ENCODE data around the gene MPND.

Gene MPND

GRCh38 chr19:4362101-4362828 is 18.9 kb downstream of the MPND start:
- Mint-ChIP-seq H3K27ac (no peak overlapping the region), H3K4me3 (no peak overlapping the region), H3K27me3 (no peaks in the 10 kb centered on the region), H3K4me1 (ENCODE audit: low read depth) (peaks cover 26% of the 10 kb centered on the region), H3K36me3 (ENCODE audit: low read depth) (peaks cover 100% of the 10 kb centered on the region), H3K9me3 (no peaks in the 10 kb centered on the region)
- intact Hi-C loops (cut with micrococcal nuclease): no loop called here

DNA sequence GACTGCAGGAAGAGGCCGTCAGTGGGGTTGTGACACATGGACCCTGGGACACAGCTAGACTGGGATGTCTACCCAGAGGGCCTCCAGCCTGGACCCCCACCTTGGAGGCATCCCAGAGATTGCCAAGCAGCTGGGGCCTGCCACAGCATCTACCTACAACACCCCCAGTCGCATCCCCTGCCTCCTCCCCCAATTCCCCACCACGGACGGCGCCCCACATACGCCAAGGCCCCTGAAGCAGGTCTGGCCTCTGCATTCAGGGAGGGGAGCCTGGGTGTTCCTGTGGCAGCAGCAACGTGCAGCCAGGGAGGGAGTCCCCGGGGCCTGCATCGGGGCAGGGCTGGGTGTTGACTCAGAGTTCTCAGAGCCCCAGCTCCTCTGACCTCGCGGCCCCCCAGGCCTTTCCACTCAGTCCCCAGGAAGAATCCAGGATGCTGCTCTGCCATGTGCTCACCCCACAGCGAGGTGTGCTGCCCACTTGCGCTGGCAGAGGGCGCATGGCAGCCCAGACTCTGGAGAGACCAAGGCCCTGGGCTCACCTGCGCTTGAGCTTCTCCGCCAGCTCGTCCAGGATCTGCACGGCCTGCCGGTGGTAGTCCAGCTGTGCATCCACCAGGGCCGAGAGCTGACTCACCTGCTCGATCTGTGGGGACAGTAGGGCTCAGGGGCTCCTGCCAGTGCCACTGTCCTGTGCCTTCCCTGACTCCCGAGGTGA is 19.6 kb downstream of the MPND start:
- Mint-ChIP-seq H3K27me3 (no peaks in the 10 kb centered on the region), H3K9me3 (no peaks in the 10 kb centered on the region), H3K4me1 (ENCODE audit: low read depth) (peaks cover 34% of the 10 kb centered on the region), H3K36me3 (ENCODE audit: low read depth) (peaks cover 100% of the 10 kb centered on the region), H3K4me3 (no peak overlapping the region), H3K27ac (no peak overlapping the region)
- intact Hi-C loops (cut with micrococcal nuclease): no loop called here

DNA sequence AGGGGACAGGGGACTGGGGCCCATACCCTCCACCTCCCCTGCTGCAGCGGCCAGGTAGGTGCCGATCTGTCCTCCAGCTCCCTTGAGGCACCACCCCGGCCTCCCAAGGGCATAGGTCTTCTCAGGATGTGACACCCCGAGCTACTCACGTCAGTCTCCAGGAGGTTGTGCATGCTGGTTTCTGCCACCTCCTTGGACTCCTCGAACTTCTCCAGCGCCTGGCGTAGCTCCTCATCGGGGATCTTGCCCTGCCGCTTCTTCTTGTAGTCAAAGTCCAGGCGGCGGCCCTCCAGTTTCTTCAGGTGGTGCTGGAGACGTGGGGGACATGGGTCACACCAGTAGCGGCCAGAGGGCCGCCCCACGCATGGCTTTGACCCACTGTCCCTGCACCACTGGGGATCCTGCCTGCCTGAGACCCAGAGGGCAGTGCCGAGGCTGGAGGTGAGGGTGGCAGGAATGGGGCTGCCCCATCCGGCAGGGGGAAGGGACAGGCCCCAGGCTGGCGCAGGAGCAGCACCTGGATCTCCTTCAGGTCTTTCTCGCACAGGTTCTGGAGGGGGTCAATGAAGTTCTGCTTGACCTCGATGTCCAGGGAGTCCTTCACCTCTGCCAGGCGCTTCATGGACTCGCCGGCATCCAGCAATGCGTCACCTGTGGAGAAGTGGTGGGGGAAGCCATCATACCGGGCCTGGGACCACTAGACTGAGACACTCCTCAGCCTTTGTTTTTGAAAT is 20.4 kb downstream of the MPND start:
- Mint-ChIP-seq H3K27ac (no peak overlapping the region), H3K4me1 (ENCODE audit: low read depth) (peaks cover 41% of the 10 kb centered on the region), H3K36me3 (ENCODE audit: low read depth) (peaks cover 95% of the 10 kb centered on the region), H3K9me3 (no peaks in the 10 kb centered on the region), H3K27me3 (no peaks in the 10 kb centered on the region), H3K4me3 (no peak overlapping the region)
- intact Hi-C loops (cut with micrococcal nuclease): no loop called here

GRCh38 chr19:4365341-4365740 is 22.0 kb downstream of the MPND start:
- Mint-ChIP-seq H3K36me3 (ENCODE audit: low read depth) (peaks cover 80% of the 10 kb centered on the region), H3K4me3 (no peak overlapping the region)
- intact Hi-C loops (cut with micrococcal nuclease): no loop called here

DNA sequence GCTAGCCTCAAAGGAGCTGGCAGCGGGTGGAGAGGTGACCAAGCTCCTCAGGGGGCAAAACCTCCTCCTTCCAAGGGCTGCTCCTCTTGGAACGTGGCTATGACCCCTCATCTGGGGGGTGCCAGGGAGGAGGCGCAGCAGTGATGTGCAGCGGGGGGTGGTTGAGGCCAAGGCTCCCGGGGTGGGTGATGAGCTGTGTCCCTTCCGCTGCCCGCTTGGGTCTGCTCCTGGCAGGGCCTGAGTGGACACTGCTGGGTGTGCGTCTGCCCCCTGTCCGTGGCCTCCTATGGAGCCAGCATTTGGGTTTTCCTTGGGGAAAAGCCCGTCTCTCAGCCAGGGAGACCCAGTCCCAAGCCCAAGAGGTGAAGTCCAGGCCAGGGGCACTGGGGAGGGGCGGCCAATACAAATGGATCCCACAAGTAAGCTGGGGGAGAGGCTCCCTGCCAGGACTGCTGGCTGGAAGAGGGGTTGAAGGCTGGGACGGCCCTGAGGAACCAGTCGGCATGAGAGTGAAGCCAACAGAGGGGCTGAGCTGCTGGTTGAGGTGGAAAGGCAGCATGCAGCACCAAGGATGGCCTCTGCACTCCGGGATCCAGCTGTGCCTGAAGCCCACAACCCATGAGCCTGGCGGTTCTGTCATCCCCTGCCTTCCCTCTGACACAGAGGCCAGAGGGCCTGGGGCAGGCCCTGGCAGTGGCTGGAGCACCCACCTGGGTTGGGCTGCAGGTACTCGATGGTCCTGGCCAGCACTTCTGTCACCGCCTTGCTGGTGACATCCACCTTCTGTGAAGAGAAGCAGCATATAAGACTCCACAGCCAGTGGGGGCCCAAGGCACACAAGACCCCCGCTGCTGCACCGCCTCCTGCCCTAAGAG is 22.7 kb downstream of the MPND start:
- intact Hi-C loops (cut with micrococcal nuclease): no loop called here

More at GRCh38 chr19:4365341-4365740, 22.0 kb downstream of the MPND start:
- Mint-ChIP-seq H3K9me3 (no peaks in the 10 kb centered on the region), H3K4me1 (ENCODE audit: low read depth) (peaks cover 55% of the 10 kb centered on the region), H3K27ac (peak overlapping the region; percentile 91), H3K27me3 (no peaks in the 10 kb centered on the region)

DNA sequence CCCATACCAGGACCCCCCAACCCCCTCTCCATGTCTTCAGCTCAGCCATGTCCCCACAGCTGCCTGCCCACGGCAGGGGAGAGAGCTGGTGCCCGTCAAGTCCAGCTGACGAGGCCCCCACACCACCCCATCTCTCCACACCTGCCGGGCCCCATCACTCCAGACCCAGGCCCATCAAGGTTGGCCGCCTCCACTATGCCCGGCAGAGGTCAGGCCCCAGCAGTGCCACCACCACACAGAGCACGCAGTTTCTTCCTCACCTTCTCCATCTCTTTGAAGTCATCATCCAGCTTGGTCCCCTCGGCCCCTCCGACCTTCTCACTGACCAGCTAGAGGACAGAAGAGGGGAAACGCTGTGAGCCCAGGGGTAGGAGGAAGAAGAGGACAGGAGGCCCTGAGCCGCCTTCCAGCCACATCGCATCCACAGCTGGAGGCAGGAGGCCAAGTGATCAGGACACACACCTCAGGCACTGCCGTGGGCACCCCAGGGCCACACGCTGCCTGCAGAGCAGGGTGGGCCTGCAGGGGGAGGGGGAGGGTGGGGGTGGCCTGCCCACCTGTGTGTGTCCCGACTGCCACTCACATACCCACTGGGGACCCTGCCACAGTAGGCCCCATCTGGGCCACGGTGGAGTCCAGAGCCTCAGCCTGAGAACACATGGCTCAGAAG is 23.4 kb downstream of the MPND start:
- Mint-ChIP-seq H3K4me3 (no peak overlapping the region), H3K27ac (peak overlapping the region; percentile 91), H3K27me3 (no peaks in the 10 kb centered on the region), H3K36me3 (ENCODE audit: low read depth) (peaks cover 80% of the 10 kb centered on the region), H3K4me1 (ENCODE audit: low read depth) (peaks cover 62% of the 10 kb centered on the region), H3K9me3 (no peaks in the 10 kb centered on the region)
- intact Hi-C loops (cut with micrococcal nuclease): no loop called here

More for the DNA sequence above, 22.7 kb downstream of the MPND start:
- H3K27ac Mint-ChIP-seq: peak overlapping the region; percentile 91
- peaks cover 80% of the 10 kb centered on the region for H3K36me3 Mint-ChIP-seq (ENCODE audit: low read depth)
- H3K27me3 Mint-ChIP-seq: no peaks in the 10 kb centered on the region
- H3K4me1 Mint-ChIP-seq (ENCODE audit: low read depth): peaks cover 55% of the 10 kb centered on the region
- H3K4me3 Mint-ChIP-seq: no peak overlapping the region
- no peaks in the 10 kb centered on the region for H3K9me3 Mint-ChIP-seq

DNA sequence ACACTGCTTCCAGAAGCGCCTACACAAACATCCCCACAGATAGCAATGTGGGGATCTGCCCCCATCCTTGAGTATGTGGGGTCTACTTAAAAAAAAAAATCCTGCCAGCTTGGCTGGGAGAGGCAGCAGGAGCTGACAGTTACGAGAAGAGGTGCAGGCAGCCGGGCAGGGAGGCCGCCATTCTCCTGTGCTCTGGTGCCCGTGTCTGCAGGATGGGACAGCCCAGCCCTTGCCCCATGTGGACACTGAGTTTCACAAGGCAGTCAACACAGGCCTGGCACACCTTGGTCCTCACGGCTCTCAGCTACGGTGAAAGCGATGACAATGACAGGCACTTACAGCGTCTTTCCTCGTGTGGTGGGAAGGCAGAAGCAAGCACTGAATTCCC is 24.0 kb downstream of the MPND start:
- peaks cover 80% of the 10 kb centered on the region for H3K36me3 Mint-ChIP-seq (ENCODE audit: low read depth)
- no peaks in the 10 kb centered on the region for H3K27me3 Mint-ChIP-seq
- no peak overlapping the region for H3K4me3 Mint-ChIP-seq
- H3K4me1 Mint-ChIP-seq (ENCODE audit: low read depth): peaks cover 68% of the 10 kb centered on the region
- no peaks in the 10 kb centered on the region for H3K9me3 Mint-ChIP-seq
- H3K27ac Mint-ChIP-seq: peak overlapping the region; percentile 91
- intact Hi-C loops (cut with micrococcal nuclease): no loop called here

DNA sequence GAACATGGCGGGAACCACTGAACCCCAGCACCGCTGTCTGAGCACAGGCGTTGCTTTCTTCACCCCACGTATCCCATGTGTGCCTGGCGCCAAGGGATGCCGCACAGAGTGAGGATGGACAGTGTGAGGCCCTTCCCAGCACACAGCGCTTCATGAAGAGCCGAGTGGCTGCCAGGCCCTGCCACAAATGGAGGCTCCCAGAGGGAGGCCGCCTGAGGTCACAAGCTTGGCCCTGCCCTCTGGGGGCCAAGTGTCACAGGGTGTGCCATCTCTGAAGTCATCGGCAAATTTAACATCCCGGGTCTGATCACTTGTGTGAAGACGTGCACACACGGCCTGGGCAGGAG is 24.4 kb downstream of the MPND start:
- peak overlapping the region; percentile 67 for H3K4me3 Mint-ChIP-seq
- H3K27me3 Mint-ChIP-seq: no peaks in the 10 kb centered on the region
- intact Hi-C loops (cut with micrococcal nuclease): no loop called here
- peak overlapping the region; percentile 91 for H3K27ac Mint-ChIP-seq
- no peaks in the 10 kb centered on the region for H3K9me3 Mint-ChIP-seq
- peaks cover 80% of the 10 kb centered on the region for H3K36me3 Mint-ChIP-seq (ENCODE audit: low read depth)
- peaks cover 72% of the 10 kb centered on the region for H3K4me1 Mint-ChIP-seq (ENCODE audit: low read depth)

DNA sequence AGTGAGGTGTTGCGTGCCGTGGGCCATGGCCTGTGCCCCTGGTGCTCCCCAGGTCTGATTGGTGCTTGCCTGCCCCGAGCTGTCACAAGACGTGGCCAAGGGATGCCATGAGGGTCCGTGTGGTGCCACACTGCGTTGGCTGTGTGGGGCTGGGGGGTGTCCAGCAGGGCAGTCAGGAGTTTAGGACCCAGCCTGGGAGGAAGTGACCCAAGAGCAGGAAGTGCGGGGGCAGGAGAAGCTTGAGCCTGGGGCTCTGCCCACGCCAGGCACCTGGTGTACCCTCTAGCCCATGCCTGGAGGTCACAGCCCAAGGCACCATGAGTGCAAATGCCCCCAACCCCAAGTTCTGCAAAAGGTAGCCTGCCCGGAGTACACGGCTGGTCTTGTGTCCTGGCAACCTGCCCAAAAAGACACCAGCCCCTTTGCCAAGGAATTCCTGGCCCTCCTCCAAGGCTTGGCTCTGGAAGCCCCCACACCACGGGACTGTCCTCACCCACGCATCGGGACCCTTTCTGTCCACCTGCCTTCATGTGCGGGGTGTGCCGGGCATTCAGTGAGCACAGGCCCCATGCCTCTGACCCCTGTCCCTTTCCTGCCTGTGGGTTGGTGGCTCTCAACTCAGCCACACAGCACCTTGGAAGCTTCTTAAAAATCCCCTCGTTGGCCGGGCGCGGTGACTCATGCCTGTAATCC is 24.9 kb downstream of the MPND start:
- H3K4me3 Mint-ChIP-seq: peak overlapping the region; percentile 67
- no peaks in the 10 kb centered on the region for H3K27me3 Mint-ChIP-seq
- H3K27ac Mint-ChIP-seq: peak overlapping the region; percentile 91
- intact Hi-C loops (cut with micrococcal nuclease): no loop called here
- H3K4me1 Mint-ChIP-seq (ENCODE audit: low read depth): peaks cover 77% of the 10 kb centered on the region
- H3K36me3 Mint-ChIP-seq (ENCODE audit: low read depth): peaks cover 79% of the 10 kb centered on the region
- no peaks in the 10 kb centered on the region for H3K9me3 Mint-ChIP-seq

- intact Hi-C loops (cut with micrococcal nuclease): loop anchor here (1.0 kb wide), 1 partner anchor 31 kb away; the partner anchor contains the start of gene SH3GL1
- Mint-ChIP-seq H3K4me1 (ENCODE audit: low read depth) (peaks cover 87% of the 10 kb centered on the region), H3K9me3 (no peaks in the 10 kb centered on the region), H3K4me3 (peak overlapping the region; percentile 67), H3K27me3 (no peaks in the 10 kb centered on the region), H3K27ac (peak overlapping the region; percentile 91), H3K36me3 (ENCODE audit: low read depth) (peaks cover 74% of the 10 kb centered on the region)
These were observed 25.9 kb downstream of the MPND start for GRCh38 chr19:4369109-4369887.

DNA sequence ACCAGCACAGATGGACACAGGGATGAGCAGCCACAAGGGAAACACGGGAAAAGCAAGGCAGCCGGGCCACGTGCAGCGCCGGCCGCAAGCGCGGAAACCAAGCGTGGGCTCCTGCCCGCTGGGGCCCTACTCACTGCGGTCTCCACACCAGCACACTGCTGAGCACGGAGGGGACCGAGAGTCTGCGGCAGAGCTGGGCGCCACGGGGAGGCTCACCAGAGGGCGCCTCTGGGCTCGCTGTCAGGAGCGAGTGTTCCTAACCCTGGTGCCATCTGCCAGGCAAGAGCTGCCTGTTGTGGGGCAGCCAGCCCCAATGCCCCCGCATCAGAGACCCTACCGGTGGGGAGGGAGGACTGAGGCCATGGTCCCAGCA is 26.5 kb downstream of the MPND start:
- intact Hi-C loops (cut with micrococcal nuclease): loop anchor here (1.0 kb wide), 1 partner anchor 30 kb away; the partner anchor contains the start of gene SH3GL1
- Mint-ChIP-seq H3K4me1 (ENCODE audit: low read depth) (peaks cover 93% of the 10 kb centered on the region), H3K9me3 (no peaks in the 10 kb centered on the region), H3K36me3 (ENCODE audit: low read depth) (peaks cover 68% of the 10 kb centered on the region), H3K4me3 (peak overlapping the region; percentile 67), H3K27me3 (no peaks in the 10 kb centered on the region), H3K27ac (peak overlapping the region; percentile 91)

DNA sequence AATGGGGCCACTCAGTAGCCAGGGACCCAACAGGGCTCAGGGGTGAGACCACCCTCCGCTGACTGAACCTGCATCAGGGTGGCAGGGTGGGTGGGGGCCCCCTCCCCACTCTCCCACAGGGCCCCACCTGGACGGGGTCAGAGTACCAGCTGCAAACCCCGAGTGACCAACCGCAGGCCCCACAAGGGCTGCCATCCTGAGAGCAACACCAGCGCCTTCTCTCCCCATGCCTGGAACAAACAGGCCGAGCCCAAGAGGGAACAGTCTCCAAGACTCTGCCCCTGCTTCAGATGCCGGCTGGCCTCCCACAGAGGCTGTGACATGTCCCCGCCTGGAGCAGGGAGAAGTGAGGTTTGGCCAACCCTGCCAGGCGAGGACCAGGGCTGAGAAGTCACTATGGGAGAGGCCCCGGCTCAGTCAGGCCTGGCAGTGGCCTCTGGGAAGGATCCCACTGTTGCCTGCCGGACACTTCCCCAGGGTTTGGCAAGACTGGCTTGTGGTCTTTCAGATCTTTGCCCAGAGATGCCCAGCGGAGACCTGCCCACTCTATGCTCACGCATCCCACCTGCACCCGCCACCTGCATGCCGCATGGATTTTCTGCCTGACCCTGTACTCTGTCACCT is 27.2 kb downstream of the MPND start:
- H3K36me3 Mint-ChIP-seq (ENCODE audit: low read depth): peaks cover 61% of the 10 kb centered on the region
- peaks cover 99% of the 10 kb centered on the region for H3K4me1 Mint-ChIP-seq (ENCODE audit: low read depth)
- intact Hi-C loops (cut with micrococcal nuclease): no loop called here
- H3K27ac Mint-ChIP-seq: peak overlapping the region; percentile 91
- no peaks in the 10 kb centered on the region for H3K27me3 Mint-ChIP-seq
- peak overlapping the region; percentile 59 for H3K4me3 Mint-ChIP-seq
- no peaks in the 10 kb centered on the region for H3K9me3 Mint-ChIP-seq
